Suppressor macrophage treated with lipopolysaccharide for 1 hour (primary cell): ENCODE results near the gene CKS2.
A peak's percentile ranks its signal among the peaks of the same experiment; 100 is the strongest.
"Not testable (repeated sequence)": the region's sequence is repeated elsewhere in the genome, so short reads cannot be mapped to it uniquely, and the experiment has no call there.

Source experiments
- DNase-seq, 3 donors: peaks; one replicate each; pipeline ENCODE4 v3.0.0-alpha.2; 2020 to 2022

Gene CKS2

GRCh38 chr9:89311346-89312221, 589 bp downstream of the CKS2 start:
- peak in 1 of 3 donors; percentile 16 for DNase-seq

DNA sequence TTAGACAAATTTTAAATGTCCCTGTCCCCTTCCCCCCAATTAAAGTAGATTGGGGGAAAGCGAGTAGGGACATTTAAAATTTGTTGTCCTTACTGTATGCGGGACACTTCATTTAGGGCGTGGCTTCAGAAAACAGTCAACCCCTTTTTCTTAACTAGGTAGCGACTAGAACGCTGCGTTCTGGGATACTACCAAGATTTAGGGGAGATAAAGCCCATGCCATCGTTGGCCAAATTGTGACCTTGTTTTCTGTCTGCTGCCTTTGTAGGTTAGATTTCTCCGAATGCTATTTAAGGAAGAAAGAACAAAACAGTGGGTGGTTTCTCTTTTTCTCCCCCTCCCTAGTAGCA, 1.2 kb downstream of the CKS2 start:
- DNase-seq = peak; percentile 22 to 42 (median 27)

GRCh38 chr9:89313842-89314241, 2.8 kb downstream of the CKS2 start:
- DNase-seq = no peak

GRCh38 chr9:89314955-89315354, 4.0 kb downstream of the CKS2 start:
- DNase-seq = no peak

DNA sequence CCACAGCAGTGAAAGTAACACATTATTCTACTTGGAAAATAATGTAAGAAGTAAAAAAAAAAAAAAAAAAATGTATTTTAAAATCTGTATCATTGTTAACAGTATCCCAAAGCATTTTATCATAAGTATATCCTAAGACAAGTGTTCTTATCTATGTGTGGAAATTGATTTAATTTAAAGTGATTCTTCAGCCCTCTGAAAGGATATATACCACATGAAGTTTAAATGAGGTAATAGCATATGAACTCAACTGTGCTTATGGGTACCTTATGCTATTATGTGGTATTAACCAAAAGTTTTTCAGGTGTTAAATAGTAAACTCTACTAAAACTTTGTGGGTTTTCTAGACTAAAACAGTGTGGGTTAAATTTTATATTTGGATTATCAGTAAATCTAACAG, 4.5 kb downstream of the CKS2 start:
- DNase-seq = no peak

DNA sequence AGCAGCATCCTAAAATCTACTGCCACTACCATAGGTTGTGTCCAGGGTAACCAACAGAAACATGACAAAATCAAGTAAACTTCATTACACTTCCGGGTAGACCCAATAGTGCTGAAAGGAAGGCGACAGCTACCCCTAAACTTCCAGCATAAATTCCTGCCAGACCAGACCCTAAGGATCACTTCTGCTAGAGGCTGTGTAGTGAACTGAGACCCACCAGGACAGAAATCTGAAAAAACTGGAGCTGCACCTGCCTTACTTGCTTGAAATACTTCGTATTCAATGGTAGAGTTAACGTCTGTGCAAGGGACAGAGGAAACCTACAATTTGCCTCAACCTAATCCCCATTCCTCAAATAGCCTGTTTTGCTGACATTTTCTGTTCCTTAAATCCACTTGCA, 6.3 kb downstream of the CKS2 start:
- DNase-seq = no peak

DNA sequence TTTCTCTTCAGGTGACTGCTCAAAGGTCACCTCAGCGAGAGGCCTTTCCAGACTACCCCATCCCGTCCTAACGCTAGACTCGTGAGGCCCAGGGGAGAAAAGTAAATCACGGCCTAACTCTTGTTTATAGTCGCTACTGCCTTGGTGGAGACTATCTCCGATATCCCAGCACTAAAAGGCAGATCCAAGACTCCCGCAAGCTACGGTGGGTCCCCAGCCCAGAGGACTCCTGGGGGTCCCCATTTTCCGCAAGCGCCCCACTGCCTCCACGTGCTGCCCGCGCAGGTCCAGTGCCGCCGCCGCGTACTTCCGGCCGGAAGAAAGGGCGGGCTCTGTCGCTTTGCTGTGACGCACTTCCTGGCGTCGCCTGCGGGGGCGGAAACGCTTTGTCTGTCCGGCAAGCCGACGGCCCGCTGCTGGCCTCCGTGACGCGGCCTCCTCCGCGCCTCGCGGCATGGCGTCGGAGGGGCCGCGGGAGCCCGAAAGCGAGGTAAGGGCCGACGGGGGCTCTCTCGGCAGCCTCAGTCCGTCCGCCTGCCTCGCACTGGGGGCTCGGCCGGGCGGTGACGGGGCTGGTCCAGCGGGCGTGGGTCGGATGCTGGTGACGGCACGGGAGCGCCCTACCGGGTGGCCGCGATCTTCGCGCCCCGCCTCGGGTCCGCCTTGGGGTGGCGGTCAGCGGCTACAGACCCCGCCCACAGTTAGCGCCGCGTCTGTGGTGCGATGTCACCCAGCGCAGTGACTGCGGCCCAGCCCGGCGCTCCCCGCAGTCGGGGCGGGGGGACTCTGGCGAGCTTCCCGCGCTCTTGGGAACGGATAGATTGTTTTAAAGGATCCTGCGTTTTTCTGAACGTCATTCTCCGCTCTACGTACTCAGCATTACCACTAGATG, 7.4 kb downstream of the CKS2 start, which contains the start of gene SECISBP2:
SECISBP2 (plus strand) TSS at position 378 of the 892 bp plus-strand sequence; CDS start at position 455, 77 bp downstream.
- peak; percentile 98 for DNase-seq

- DNase-seq = no peak
Observed at GRCh38 chr9:89319015-89319905, 8.3 kb downstream of the CKS2 start.

DNA sequence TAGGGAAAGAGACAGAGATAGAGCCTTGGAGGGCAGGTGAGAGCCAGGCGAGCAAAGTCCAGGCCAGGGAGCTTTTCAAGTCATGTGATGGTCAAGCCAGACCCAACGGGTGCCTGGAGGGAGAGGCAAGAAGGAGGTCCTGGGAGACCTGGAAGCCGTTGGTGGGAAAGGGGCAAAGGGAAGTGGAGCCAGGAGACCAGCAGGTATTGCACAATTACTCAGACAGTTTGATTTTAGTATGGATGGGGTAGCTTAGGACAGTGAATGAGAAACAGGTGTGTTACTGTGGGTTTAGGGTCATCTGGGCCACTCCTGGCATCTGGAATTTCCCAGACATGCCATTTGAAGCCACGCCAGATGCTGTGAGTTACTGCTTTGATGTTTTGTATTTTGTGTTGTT, 12.4 kb downstream of the CKS2 start:
- no peak for DNase-seq

GRCh38 chr9:89325733-89326132, 14.7 kb downstream of the CKS2 start:
- no peak for DNase-seq

- no peak for DNase-seq
Observed at GRCh38 chr9:89328064-89328463, 17.1 kb downstream of the CKS2 start.

GRCh38 chr9:89329917-89330316, 18.9 kb downstream of the CKS2 start:
- DNase-seq = no peak

- DNase-seq = no peak
Observed at GRCh38 chr9:89330513-89330912, 19.5 kb downstream of the CKS2 start.

- no peak for DNase-seq
Observed at GRCh38 chr9:89339807-89340206, 28.8 kb downstream of the CKS2 start.

DNA sequence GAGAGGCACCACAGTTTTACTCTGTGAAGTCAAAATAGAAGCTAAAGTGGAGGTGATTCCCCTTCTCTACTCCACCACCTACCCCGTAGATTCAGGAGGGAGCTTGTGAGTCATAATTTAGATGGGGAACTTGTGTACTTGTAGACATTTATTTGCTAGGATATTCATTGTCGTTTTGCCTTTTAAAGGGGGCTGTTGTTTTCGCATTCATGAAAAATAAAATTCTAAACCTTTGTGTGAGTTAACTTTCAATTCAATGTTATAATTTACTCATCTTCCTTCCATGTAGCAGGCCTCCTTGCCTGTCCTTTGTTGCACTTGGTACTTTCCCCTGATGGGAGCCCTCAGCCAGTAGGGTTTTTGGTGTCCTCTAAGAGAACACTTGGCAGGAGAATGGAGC, 29.3 kb downstream of the CKS2 start:
- no peak for DNase-seq

DNA sequence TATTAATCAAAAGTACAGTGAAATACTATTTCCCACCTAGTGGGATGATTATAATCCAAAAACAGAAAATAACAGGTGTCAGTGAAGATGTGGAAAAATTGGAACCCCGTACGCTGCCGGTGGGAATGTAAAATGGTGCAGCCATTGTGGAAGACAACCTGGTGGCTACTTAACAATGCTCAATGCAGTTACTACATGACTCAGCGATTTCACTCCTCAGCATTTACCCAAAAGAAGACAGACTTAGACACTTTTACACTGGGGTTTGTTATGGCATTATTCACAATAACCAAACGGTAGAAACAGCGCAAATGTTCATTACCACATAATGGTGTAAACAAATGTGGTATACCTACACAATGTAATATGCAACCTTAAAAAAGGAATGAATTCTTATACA, 31.2 kb downstream of the CKS2 start:
- DNase-seq = no peak

- no peak for DNase-seq
Observed at GRCh38 chr9:89342948-89343347, 32.0 kb downstream of the CKS2 start.

- DNase-seq = not testable (repeated sequence)
Observed at GRCh38 chr9:89343812-89344211, 32.8 kb downstream of the CKS2 start.

- DNase-seq = no peak
Observed at GRCh38 chr9:89345476-89345875, 34.5 kb downstream of the CKS2 start.

GRCh38 chr9:89346696-89347095, 35.7 kb downstream of the CKS2 start:
- DNase-seq = no peak

- DNase-seq = no peak
Observed at GRCh38 chr9:89347651-89348050, 36.7 kb downstream of the CKS2 start.

DNA sequence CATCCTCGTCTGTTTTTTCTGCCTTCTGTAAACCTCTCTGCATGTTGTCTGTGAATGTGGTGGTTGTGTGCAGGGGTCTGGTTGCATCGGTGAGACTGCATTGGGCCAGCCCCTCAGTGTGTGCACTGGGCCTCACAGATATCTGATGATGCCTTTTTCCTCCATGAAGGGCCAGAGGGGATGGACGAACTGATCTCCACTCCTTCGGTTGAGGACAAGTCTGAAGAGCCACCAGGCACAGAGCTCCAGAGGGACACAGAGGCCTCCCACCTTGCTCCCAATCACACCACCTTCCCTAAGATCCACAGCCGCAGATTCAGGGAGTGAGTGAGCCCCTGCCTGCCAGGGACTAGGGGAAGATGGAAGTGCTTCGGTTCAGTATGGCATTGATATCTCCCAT, 38.6 kb downstream of the CKS2 start:
- DNase-seq = no peak
